Stimulated activated CD4-positive, alpha-beta T cell treated with anti-CD3 and anti-CD28 coated beads, Interleukin-4, amount 100 ng/mL, for 1 hour (primary cell): Measurements from ENCODE around the gene CCDC200.
"Not testable (repeated sequence)": the region's sequence is repeated elsewhere in the genome, so short reads cannot be mapped to it uniquely, and the experiment has no call there.

Experiments
- DNase-seq: peaks from one replicate; pipeline ENCODE4 v3.0.0-alpha.2; 2020

CCDC200 gene

DNA sequence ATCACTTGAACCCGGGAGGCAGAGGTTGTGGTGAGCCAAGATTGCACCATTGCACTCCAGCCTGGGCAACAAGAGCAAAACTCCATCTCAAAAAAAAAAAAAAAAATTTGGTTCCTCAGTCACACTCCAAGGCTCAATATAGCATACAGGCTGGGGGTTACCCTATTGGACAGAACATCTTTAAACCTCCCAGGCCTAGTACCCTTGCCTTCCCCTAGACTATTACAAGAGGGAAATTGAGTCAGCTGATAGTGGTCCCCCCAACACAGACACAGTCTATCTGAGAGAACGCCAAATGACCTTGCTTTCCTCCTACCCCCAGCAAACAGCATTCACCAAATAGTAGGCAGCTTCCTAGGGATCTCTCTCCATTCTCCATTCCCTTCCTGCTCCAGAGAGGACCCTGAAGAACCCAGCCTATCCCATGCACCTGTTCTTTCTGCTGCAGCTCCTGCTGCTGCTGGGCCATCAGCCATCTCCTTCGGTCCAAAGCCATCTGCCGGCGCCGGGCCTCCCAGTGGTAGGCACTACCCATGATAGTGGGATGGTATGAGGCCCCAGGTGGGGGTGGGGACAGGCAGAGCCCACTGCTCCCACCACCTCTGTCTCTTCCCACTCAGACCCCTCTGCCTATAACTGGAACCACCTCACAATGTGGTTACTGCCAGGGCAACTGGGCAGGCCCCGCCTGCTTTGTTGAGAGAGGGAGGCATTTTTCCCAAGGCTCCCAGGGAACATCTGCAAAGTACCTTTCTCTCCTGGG lies at the start of gene CCDC200:
Gene CCDC200, minus strand, starts transcription at position 604 of the 763 bp plus-strand sequence. Its CDS starts 69 bp downstream, at position 535.
- not testable (repeated sequence) for DNase-seq

DNA sequence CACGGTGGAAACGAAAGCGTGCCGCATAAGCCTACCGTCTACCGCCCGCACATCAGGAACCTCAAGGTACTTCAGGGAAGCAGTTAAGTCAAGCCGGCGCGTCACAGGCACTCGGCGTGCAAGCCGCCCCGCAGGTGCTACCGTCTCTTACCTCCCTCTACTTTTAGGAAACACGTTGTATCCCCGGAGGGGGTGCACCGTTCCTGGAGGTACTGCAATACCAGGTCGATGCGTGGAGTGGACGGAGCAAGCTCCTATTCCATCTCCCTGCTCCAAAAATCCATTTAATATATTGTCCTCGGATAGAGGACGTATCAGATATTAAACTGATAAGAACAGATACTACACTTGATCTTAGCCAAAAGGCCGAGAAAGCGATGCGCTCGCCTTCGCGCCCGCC lies 44.5 kb upstream of the CCDC200 start:
- not testable (repeated sequence) for DNase-seq

DNA sequence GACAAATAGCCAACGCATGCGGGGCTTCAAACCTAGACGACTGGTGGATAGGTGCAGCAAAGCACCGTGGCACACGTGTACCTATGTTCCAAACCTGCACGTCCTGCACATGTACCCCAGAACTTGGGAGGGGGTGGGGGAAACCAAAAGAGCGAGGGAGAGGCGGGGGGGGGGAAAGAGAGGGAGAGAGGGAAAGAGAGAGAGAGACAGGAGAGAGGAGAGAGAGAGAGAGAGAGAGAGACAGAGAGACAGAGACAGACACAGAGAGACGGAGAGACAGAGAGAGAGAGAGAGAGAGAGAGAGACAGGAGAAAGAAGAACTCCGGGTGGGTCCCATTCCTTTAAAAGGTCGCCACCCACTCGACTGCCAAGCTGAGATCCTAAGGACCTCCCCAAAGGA lies 44.1 kb upstream of the CCDC200 start:
- DNase-seq: not testable (repeated sequence)

DNA sequence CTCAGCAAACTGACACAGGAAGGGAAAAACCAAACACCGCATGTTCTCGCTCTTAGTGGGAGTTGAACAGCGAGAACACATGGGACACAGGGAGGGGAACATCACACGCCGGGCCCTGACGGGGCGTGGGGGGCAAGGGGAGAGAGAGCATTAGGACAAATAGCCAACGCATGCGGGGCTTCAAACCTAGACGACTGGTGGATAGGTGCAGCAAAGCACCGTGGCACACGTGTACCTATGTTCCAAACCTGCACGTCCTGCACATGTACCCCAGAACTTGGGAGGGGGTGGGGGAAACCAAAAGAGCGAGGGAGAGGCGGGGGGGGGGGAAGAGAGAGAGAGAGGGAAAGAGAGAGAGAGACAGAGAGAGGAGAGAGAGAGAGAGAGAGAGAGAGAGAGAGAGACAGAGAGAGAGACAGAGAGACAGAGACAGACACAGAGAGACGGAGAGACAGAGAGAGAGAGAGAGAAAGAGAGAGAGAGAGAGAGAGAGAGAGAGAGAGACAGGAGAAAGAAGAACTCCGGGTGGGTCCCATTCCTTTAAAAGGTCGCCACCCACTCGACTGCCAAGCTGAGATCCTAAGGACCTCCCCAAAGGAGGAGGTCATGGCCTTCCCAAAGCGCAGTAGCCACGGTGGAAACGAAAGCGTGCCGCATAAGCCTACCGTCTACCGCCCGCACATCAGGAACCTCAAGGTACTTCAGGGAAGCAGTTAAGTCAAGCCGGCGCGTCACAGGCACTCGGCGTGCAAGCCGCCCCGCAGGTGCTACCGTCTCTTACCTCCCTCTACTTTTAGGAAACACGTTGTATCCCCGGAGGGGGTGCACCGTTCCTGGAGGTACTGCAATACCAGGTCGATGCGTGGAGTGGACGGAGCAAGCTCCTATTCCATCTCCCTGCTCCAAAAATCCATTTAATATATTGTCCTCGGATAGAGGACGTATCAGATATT lies 42.4 kb upstream of the CCDC200 start:
- not testable (repeated sequence) for DNase-seq

DNA sequence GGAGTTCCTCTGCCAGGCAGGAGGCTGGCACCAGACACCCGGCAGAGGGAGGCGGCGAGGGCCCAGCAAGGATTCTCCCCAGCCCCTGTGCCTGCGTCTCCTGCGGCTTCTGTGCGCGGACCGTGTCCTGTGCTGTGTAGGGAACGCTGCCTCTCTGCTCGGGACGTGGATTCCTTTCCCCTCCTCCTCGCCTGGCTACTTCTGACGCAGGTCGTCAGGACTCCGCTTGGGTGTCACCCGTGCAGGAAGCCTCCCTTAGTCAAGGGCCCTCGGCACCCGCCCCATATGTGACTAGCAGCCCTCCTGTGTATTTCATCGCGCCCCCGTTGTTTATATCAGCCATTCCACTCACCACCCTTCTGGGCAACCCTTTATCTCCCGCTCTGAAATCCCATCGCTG lies 18.0 kb upstream of the CCDC200 start:
- DNase-seq: not testable (repeated sequence)

DNA sequence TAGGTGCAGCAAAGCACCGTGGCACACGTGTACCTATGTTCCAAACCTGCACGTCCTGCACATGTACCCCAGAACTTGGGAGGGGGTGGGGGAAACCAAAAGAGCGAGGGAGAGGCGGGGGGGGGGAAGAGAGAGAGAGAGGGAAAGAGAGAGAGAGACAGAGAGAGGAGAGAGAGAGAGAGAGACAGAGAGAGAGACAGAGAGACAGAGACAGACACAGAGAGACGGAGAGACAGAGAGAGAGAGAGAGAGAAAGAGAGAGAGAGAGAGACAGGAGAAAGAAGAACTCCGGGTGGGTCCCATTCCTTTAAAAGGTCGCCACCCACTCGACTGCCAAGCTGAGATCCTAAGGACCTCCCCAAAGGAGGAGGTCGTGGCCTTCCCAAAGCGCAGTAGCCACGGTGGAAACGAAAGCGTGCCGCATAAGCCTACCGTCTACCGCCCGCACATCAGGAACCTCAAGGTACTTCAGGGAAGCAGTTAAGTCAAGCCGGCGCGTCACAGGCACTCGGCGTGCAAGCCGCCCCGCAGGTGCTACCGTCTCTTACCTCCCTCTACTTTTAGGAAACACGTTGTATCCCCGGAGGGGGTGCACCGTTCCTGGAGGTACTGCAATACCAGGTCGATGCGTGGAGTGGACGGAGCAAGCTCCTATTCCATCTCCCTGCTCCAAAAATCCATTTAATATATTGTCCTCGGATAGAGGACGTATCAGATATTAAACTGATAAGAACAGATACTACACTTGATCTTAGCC lies 12.4 kb upstream of the CCDC200 start:
- DNase-seq: not testable (repeated sequence)

DNA sequence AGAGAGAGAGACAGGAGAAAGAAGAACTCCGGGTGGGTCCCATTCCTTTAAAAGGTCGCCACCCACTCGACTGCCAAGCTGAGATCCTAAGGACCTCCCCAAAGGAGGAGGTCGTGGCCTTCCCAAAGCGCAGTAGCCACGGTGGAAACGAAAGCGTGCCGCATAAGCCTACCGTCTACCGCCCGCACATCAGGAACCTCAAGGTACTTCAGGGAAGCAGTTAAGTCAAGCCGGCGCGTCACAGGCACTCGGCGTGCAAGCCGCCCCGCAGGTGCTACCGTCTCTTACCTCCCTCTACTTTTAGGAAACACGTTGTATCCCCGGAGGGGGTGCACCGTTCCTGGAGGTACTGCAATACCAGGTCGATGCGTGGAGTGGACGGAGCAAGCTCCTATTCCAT lies 11.2 kb upstream of the CCDC200 start:
- not testable (repeated sequence) for DNase-seq

DNA sequence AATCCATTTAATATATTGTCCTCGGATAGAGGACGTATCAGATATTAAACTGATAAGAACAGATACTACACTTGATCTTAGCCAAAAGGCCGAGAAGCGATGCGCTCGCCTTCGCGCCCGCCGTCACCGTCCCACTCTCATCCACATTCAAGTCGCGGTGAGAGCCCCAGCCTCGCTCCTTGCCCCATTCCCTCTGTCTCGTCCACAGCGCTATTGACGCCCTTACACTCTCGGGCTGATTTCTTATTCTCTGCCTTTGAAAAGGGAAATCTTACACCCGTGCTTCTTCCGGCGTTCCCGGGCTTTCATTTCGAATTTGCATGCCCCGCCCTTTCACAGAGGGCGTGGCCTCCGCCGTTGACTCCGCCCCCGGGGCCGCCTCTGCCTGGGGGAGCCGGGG lies 5.5 kb upstream of the CCDC200 start, which contains the start of gene RNU2-1:
Gene RNU2-1, minus strand, starts transcription at position 101 of the 400 bp plus-strand sequence.
- DNase-seq: not testable (repeated sequence)

DNA sequence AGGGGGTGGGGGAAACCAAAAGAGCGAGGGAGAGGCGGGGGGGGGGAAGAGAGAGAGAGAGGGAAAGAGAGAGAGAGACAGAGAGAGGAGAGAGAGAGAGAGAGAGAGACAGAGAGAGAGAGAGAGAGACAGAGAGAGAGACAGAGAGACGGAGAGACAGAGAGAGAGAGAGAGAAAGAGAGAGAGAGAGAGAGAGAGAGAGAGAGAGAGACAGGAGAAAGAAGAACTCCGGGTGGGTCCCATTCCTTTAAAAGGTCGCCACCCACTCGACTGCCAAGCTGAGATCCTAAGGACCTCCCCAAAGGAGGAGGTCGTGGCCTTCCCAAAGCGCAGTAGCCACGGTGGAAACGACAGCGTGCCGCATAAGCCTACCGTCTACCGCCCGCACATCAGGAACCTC lies 4.8 kb upstream of the CCDC200 start:
- DNase-seq: not testable (repeated sequence)

DNA sequence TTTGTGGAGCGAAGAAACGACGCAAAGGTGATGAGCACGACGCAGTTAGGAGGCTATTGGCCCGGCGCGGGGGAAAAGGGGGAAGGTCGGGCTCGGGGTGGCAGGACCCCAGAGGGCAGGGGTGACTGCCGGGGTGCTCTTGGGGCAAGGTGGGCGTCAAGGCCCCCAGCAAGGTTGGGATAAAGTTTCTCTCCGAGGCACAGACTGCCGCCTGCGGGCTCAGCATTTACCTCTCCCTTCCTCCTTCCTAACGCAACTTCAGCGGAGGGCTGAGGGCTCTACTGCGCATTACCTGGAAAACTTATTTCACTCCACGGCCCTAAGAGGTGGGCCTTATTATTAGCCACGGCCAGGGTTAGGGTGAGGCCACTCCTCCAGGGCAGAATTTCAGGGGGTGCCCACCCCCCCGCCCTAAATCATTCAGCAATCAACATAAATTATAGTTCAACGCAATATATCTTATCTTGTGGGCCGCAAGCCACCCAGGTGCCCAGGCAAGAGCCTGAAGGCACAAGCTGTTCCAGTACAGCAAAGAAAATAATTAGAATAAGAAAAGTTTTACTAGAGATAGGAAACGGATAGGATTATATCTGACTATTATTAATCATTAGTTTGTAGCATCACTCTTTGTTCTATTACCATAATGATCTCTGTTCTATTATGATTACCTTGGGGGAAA lies 3.7 kb upstream of the CCDC200 start:
- not testable (repeated sequence) for DNase-seq

DNA sequence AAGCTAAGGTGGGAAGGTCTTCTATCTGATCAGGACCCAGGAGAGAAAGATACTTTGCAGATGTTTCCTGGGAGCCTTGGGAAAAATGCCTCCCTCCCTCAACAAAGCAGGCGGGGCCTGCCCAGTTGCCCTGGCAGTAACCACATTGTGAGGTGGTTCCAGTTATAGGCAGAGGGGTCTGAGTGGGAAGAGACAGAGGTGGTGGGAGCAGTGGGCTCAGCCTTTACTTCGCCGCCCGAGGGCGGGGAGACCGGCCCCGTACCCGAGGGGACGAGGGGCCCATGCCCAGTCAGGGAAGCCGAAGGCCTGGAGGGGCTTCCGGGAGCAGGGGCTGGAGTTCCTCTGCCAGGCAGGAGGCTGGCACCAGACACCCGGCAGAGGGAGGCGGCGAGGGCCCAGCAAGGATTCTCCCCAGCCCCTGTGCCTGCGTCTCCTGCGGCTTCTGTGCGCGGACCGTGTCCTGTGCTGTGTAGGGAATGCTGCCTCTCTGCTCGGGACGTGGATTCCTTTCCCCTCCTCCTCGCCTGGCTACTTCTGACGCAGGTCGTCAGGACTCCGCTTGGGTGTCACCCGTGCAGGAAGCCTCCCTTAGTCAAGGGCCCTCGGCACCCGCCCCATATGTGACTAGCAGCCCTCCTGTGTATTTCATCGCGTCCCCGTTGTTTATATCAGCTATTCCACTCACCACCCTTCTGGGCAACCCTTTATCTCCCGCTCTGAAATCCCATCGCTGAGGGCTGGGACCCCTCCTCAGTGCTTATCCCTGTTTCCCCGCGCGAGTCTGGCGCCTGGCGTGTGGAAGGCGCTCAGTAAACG lies 3.0 kb upstream of the CCDC200 start:
- DNase-seq: not testable (repeated sequence)

DNA sequence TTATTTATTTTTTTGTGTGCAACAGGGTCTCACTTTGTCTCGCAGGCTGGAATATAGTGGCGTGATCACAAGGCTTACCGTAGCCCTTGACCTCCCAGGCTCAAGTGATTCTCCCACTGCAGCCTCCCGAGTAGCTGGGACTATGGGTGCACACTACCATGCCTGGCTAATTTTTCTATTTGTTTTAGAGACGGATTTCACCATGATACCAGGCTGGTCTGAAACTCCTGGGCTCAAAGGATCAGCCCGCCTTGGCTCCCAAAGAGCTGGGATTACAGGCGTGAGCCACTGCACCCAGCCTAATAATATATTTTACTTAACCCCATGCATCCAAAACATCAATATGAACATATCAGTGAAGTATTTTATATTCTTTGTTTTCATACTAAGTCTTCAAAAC lies 2.0 kb downstream of the CCDC200 start:
- DNase-seq: no peak

DNA sequence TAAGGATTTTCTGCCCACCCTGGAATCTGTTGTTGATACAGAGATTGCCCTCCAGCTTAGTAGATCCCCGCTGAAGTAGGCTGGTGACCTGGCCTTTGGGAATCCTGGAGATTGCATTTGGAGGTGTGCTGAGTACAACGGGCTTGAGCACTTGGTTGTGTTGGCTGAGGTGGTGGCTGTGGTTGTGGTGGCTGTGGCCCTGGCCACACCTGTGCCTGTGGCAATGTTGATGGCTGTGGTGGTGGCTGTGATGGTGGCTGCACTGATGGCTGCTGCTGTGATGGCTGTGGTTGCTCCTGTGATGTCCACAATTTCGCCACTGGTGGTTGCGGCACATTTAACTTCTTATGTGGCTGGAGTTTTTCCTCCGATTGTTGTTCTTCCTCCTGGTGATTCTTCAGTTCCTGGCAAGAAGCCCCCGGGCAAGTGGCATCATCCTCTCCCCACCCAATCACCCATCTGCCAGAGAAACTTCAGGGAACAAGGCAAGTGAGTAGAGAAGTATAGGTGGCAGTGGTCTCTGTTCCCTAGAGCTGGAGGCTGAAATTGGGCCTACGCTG lies 4.2 kb downstream of the CCDC200 start:
- no peak for DNase-seq

DNA sequence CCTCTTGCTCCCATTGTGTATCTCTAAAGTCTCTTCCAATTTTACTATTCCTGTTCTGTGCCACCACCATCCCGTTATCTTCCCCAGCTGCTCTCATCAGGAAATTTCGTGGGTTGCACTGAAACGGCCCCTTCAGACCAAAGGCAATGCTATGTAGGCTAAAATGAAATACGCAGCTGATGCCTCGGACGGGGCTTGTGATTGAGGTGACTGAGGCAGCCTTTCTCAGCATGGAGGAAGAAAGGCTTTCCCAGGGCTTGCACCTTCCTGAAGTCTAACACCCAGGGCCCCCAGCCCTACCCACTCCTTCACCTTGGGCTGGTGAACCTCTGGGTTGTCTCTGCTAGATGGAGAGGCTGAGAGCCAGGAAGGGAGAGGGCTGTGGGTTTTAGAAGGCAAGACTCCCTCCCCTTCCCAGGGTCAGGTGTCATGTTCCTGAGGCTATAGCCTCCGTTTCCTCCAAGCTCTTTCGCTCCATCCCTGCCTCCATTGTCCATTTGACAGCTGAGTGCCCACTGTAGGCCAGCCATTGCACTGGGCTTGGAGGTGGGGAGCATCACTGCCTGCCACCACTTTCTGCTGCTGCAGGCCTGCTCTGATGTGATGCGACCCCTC lies 7.8 kb downstream of the CCDC200 start:
- no peak for DNase-seq

DNA sequence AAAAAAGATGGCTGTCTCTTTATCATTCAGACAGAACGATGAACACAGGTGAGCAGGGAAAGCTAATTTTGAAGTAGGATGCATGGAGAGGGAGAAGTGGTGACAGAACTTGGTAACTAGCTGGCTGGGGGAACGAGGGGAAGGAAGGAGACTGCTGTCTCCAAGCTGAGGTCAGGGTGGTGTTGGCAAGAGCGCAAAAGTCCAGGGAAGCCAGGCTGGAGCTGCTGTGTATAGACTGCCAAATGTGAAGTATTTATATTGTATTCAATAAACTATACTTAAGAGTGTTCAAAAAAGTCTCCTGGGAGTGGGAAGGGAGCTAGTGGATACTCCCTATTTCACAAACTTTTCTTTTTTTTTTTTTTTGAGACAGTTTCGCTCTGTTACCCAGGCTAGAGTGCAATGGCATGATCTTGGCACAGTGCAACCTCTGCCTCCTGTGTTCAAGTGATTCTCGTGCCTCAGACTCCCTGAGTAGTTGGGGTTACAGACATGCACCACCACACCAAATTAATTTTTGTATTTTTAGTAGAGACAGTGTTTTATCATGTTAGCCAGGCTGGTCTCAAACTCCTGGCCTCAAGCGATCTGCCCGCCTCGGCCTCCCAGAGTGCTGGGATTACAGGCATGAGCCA lies 8.6 kb downstream of the CCDC200 start:
- no peak for DNase-seq

DNA sequence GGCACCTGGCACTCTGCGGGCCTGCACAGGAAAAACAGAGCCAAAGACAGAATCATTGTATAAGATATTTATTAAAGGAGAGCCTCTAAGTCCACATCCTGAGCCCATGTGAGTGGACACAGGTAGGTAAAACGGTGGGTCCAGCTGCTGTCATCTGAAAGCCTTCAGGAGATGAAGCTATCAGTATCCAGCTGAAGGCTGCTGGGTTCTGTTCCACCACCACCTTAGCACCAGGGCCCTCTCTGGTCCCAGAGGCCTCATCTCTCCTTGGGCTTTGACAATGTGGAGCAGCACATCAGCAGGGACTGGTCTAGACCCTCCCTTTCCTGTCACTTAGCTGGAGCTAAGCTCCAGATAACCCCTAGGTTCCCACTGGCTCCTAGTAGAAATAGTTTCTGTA lies 9.4 kb downstream of the CCDC200 start:
- DNase-seq: no peak

DNA sequence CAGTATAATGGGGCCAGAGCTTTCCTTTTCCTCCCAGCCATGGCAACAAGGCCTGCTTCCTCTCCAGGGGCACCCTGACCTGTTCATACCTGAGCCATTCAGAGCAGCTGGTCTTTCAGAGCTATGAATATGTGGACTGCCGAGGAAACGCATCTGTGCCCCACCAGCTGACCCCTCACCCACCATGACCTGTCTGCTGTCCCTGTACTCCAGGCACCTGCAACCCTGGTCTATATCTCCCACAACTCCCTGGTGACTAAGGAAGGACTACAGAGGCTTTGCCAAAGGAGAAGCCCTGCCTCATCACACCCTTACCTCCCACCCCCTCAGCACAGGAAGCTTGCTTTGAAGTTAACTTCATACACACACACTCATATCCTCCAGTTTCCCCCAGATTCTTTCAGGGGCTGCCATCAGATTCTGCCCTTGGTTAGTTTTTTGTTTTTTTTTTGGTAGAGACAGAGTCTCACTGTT lies 10.8 kb downstream of the CCDC200 start:
- DNase-seq: no peak

DNA sequence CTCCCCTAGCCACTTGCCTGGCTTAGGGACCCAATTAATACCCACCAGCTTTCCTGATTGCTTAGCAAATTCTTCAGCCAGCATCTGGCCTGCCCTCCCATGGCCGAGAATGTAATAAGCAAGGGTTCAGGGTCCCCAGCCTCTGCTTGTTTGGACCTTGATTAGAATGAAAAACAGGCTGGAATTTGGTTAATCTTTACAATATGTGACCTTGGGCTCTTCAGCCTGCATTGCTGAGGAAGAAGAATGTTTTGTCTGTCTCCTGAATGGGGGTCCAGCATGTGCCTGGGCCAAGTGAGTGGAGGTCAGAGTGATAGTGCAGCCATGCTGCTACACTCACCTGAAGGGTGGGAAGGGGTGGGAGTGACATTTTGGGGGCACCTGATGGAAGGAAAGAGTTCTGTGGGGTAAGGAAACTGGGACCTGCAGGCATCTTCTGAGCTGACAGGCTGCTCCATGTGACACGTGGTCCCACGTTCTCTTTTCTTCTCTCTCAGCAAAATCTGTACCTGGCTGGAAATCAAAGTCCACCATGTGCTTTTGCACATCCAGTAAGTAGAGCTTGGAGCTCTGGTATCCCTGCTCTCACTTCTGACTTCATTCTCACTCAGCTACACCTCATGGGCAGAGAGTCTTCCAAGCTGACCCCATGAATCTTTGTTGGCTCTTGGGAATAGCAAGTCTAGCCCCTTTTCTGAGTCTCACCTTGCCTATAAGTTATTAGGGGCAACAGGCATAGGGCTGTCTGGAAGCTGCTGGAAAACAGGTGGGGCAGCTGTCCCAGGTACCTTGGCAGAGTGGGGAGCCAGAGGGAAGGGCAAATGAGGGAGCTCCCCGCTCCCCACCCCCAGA lies 11.4 kb downstream of the CCDC200 start:
- no peak for DNase-seq

DNA sequence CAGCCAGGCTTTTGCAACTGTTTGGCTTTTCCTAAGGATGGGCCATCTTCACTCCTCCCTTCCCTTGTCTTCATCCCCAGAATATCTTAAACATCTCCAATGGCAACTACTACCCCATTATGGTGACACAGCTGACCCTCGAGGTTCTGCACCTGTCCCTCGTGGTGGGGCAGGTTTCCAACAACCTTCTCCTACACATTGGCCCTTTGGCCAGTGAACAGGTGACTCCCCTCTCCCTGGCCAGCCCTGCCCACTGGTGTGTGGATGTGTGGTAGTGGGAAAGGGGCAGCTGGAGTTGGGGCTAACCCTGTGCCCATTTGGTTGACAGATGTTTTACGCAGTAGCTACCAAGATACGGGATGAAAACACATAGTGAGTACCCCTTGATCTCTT lies 12.1 kb downstream of the CCDC200 start:
- no peak for DNase-seq
